Uterus (tissue), 2 donors: ENCODE measurements around the gene PRR23E.

ENCODE experiments used
- CTCF ChIP-seq, 4 experiments: fragments of 200-600 bp in 2 of 4; fragments of 450-650 bp in 2 of 4; sonication (generic) in 2 of 4; IDR thresholded peaks; one replicate each; pipeline ENCODE4 v1.5.1; 2016 to 2019; ENCODE audit warnings: antibody characterized with exemption in 4 of 4, mild to moderate bottlenecking in 2 of 4, moderate library complexity in 1 of 4
- POLR2A ChIP-seq, 2 donors: fragments of 450-650 bp; IDR thresholded peaks; one replicate each; pipeline ENCODE4 v1.6.1; 2016; ENCODE audit warnings: antibody characterized with exemption in 2 of 2, mild to moderate bottlenecking in 1 of 2, moderate library complexity in 1 of 2

GRCh38 chr3:127209155-127209839 lies 16.4 kb downstream of the PRR23E start:
- TF ChIP-seq CTCF (IDR thresholded peaks at IDR 0.05), result no peak
- TF ChIP-seq POLR2A (IDR thresholded peaks at IDR 0.05), result no peak
